Mesodermal cell (in vitro differentiated cells): ENCODE results near the gene GRK2. TPM values are rescaled to one million over a fixed set of nuclear protein-coding genes. Genes with fewer than 3 reads are reported as not detected.
"Not testable (repeated sequence)": the region's sequence is repeated elsewhere in the genome, so short reads cannot be mapped to it uniquely, and the experiment has no call there.

Source experiments
- H3K27ac ChIP-seq: 2 replicates; pipeline ENCODE4 v1.7.0; 2013; ENCODE audit warnings: mild to moderate bottlenecking, low read depth, low read length, moderate library complexity; ENCODE audit not compliant: severe bottlenecking
- H3K36me3 ChIP-seq: 2 replicates; pipeline ENCODE4 v1.7.1; 2013; ENCODE audit warnings: mild to moderate bottlenecking, low read length, moderate library complexity; ENCODE audit not compliant: control insufficient read depth, insufficient read depth
- H3K4me1 ChIP-seq: one replicate; pipeline ENCODE4 v1.7.1; 2013; ENCODE audit warnings: mild to moderate bottlenecking, low read length; ENCODE audit not compliant: insufficient read depth, control insufficient read depth, poor library complexity, severe bottlenecking
- H3K4me3 ChIP-seq: 2 replicates; pipeline ENCODE4 v1.7.0; 2013; ENCODE audit warnings: low read length, control low read depth, mild to moderate bottlenecking; ENCODE audit not compliant: insufficient read depth, poor library complexity, severe bottlenecking; ENCODE audit errors: extremely low read depth
- H3K9me3 ChIP-seq: 2 replicates; pipeline ENCODE4 v1.7.1; 2013; ENCODE audit warnings: mild to moderate bottlenecking, low read length, moderate library complexity; ENCODE audit not compliant: control insufficient read depth
- WGBS, 2 experiments: methylation state at CpG; one replicate each; pipeline ENCODE4 v1.1.5; 2013; ENCODE audit warnings: missing lambda C conversion rate in 2 of 2; ENCODE audit not compliant: insufficient coverage in 2 of 2; 5-methylcytosine and 5-hydroxymethylcytosine counted together
- polyA plus RNA-seq, 2 experiments: library from polyadenylated mRNA; stranded (reverse); fragments of 50-300 nt; gene quantifications; one replicate each; pipeline ENCODE4 v1.2.3, GENCODE V29; 2013

The GRK2 gene
- 46.3 TPM for polyA plus RNA-seq (2013, experiment 1 of 2)
- 36.4 TPM for polyA plus RNA-seq (2013, experiment 2 of 2)

DNA sequence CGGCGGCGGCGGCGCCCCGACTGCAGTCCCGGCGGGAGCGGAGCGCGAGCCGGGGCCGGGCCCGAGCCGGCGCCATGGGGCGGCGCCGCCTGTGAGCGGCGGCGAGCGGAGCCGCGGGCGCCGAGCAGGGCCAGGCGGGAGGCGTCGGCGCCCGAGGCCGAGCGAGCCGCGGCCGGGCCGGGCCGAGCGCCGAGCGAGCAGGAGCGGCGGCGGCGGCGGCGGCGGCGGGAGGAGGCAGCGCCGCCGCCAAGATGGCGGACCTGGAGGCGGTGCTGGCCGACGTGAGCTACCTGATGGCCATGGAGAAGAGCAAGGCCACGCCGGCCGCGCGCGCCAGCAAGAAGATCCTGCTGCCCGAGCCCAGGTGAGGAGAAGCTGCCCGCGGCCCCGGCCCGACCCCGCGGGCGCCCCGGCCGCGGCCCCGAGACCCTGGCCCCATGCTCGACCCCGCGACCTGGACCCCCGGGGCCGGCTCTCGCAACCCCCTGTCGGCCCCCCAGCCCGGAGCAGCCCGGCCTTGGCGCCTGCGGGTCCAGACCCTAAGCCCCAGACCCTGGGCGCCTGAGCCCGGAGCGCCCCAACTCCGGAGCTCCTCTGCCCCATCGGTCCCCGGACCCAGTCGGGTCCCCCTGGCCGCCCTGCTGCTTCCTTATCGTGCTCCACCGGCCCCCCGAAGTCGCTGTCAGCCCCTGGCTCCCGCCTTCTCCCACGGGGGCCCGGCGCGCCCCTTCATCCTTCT is at the start of gene GRK2:
GRK2 (plus strand) TSS at position 25 of the 739 bp plus-strand sequence; CDS start at position 252, 227 bp downstream.
- H3K4me3 ChIP-seq: peak within 1 kb of the TSS; percentile 88
- no peaks in the 10 kb centered on the region for H3K9me3 ChIP-seq
- peaks cover 38% of the 10 kb centered on the region for H3K4me1 ChIP-seq
- H3K36me3 ChIP-seq: peaks cover 15% of the 10 kb centered on the region
- 0 to 2% methylated on average over 55 to 81 of the region's 103 CpGs for WGBS, 2 experiments
- H3K27ac ChIP-seq: no peak within 1 kb of the TSS

DNA sequence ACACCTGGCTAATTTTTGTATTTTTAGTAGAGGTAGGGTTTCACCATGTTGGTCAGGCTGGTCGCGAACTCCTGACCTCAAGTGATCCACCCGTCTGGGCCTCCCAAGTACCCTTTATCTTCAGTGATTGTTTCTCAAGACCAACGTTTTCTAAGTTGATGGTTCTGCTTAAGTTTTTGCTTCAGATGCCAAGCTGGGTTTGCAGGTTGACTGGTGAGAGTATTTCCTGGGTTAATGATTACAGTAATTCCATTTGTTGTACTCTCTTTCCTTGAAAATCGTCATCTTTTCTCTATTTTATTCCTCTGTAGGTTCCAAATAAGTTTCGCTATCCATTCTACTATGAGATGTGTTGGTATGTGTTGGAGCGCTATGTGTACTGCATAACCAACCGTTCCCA is 38.5 kb upstream of the GRK2 start:
- WGBS, 2 experiments: 90% methylated on average over 2 of the region's 8 CpGs; no CpG with 5 or more reads in 1 of the 2 experiments
- Histone ChIP-seq H3K36me3 (peaks cover 92% of the 10 kb centered on the region), H3K4me3 (no peak overlapping the region), H3K9me3 (no peaks in the 10 kb centered on the region), H3K27ac (no peak overlapping the region), H3K4me1 (no peaks in the 10 kb centered on the region)

DNA sequence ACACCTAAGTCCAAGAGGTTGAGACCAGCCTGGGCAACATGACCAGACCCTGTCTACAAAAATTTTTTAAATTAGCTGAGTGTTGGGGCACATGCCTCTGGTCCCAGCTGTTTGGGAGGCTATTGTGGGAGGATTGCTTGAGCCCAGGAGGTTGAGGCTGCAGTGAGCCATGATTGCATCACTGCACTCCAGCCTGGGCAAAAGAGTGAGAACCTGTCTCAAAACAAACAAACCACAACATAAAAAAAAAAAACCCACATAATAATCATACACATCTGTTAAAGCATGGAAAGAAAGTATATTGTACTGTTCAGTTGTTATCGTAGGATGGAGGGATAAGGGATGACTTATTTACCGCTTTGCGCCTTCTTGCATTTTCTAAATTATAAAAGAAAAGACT is 35.9 kb upstream of the GRK2 start:
- no peaks in the 10 kb centered on the region for H3K9me3 ChIP-seq
- WGBS, 2 experiments: no CpG with 5 or more reads among the region's 3 CpGs
- no peak overlapping the region for H3K4me3 ChIP-seq
- H3K36me3 ChIP-seq: peaks cover 78% of the 10 kb centered on the region
- H3K4me1 ChIP-seq: no peaks in the 10 kb centered on the region
- no peak overlapping the region for H3K27ac ChIP-seq

DNA sequence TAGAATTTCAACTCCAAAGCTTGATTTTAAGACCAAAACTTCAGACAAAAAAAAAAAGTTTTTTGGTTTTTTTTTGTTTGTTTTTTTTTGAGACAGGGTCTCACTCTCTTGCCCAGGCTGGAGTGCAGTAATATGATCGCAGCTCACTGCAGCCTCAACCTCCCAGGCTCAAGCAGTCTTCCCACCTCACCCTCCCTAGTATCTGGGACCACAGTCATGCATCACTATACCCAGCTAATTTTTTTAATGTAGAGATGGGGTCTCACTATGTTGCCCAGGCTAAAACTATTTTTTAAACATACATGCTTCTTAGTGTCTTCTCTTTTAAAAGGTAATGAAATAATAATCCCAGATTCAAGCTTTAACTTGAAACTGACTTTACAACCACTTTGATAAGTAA is 35.4 kb upstream of the GRK2 start:
- H3K27ac ChIP-seq: no peak overlapping the region
- H3K36me3 ChIP-seq: peaks cover 74% of the 10 kb centered on the region
- no peak overlapping the region for H3K4me3 ChIP-seq
- H3K9me3 ChIP-seq: no peaks in the 10 kb centered on the region
- 100% methylated on average over 1 of the region's 1 CpG; no CpG with 5 or more reads in 1 of the 2 experiments for WGBS, 2 experiments
- no peaks in the 10 kb centered on the region for H3K4me1 ChIP-seq

DNA sequence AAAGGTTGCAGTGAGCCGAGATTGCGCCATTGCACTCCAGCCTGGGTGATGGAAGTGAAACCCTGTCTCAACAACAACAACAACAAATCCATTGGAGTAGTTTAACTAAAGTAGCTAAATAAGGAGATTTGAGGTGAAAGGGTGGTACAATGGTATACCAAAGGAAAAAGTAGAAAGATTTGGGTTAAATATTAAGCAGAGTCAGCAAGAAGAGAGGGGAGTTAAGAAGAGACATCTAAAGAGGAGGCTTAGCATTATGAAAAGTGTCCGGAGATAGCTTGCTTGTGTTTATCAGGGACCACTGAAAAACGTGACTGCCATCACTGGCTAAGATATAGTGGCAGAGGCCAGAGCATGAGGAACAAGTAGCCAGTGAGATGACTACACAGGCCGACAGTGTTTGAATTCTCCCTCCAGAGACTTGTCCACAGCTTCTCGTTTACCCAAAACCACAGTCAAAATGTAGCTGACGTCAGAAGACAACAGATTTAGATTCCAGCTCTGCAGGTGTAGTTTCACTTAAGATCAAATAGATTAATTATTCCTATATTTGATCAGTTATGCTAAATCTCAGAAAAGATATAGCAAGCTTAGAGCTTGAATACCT is 32.6 kb upstream of the GRK2 start:
- WGBS, 2 experiments: 91 to 94% methylated on average over 4 to 5 of the region's 7 CpGs
- Histone ChIP-seq H3K36me3 (peaks cover 52% of the 10 kb centered on the region), H3K4me3 (no peak overlapping the region), H3K27ac (no peak overlapping the region), H3K4me1 (peaks cover 9% of the 10 kb centered on the region), H3K9me3 (no peaks in the 10 kb centered on the region)

DNA sequence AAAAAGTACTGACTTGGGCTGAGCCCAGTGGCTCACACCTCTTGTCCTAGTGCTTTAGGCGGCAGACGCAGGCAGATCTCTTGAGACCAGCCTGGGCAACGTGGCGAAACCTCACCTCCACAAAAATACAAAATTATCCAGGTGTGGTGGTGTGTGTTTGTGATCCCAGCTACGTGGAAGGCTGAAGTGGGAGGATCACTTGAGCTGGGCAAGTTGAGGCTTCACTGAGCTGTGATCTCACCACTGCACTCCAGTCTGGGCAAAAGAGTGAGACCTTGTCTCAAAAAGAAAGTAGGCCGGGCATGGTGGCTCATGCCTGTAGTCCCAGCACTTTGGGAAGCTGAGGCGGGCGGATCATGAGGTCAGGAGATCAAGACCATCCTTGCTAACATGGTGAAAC is 31.7 kb upstream of the GRK2 start:
- Histone ChIP-seq H3K36me3 (peaks cover 43% of the 10 kb centered on the region), H3K4me1 (peaks cover 18% of the 10 kb centered on the region)
- H3K4me3 ChIP-seq, H3K9me3 ChIP-seq, H3K27ac ChIP-seq: not testable (repeated sequence)
- WGBS, 2 experiments: 90 to 92% methylated on average over 4 to 5 of the region's 8 CpGs

DNA sequence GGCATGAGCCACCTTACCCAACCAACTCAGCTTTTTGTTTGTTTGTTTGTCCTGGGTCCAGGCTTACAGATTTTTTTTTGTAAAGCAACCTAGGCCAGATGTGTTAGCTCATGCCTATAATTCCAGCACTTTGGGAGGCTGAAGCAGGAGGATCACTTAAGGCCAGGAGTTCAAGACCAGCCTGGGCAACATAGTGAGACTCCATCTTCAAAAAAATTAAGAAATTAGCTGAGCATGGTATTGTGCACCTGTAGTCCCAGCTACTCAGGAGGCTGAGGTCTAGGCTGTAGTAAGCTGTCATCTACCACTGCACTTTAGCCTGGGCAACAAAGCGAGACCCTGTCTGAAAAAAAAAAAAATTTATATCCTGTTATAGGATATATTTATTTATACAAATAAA is 28.7 kb upstream of the GRK2 start:
- no CpG with 5 or more reads among the region's 1 CpG for WGBS, 2 experiments
- Histone ChIP-seq H3K4me3 (no peak overlapping the region), H3K4me1 (peaks cover 18% of the 10 kb centered on the region), H3K9me3 (no peaks in the 10 kb centered on the region), H3K36me3 (peaks cover 20% of the 10 kb centered on the region), H3K27ac (no peak overlapping the region)

DNA sequence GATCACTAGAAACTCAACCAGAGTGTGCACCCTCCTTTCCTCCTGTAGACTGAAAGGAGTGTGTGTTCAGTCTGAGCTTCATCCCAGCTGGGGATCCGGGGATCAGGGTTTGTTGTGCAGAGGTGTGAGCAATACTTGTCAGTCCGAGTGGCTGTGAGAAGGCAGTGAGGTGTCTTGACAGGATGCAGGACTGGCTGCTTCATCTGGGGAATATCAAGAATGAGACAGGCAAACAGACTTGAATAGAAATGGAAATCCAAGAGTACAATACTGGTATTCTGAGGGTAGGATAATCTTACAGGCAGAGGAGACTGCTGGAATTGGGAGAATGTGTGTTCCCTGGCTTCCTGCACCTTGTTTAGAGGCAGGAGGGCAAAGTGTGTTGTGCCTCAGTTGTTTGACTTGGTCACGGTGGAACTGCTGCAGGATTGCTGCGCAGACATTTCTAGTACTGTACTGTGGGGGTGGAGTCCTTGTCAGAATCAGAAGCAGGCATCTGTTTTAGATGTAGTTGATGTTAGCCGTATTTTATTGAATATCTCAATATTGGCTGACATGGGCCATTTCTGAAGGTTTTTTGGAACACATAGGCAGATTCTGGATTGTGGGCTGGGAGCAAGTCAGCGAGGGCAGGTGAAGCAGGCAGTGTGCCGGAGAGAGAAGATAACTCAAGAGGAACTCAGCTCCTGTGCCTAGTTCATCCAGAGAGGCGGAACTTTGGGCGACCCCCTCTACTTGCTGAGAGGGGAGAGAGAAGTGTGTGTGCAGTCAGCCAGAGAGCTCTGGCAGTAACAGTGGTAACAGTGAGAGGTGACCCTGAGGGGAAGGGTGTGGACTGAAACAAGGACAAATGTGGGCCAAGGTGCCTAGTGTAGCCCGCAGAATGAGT is 27.1 kb upstream of the GRK2 start:
- 41 to 43% methylated on average over 10 of the region's 10 CpGs for WGBS, 2 experiments
- peaks cover 25% of the 10 kb centered on the region for H3K36me3 ChIP-seq

DNA sequence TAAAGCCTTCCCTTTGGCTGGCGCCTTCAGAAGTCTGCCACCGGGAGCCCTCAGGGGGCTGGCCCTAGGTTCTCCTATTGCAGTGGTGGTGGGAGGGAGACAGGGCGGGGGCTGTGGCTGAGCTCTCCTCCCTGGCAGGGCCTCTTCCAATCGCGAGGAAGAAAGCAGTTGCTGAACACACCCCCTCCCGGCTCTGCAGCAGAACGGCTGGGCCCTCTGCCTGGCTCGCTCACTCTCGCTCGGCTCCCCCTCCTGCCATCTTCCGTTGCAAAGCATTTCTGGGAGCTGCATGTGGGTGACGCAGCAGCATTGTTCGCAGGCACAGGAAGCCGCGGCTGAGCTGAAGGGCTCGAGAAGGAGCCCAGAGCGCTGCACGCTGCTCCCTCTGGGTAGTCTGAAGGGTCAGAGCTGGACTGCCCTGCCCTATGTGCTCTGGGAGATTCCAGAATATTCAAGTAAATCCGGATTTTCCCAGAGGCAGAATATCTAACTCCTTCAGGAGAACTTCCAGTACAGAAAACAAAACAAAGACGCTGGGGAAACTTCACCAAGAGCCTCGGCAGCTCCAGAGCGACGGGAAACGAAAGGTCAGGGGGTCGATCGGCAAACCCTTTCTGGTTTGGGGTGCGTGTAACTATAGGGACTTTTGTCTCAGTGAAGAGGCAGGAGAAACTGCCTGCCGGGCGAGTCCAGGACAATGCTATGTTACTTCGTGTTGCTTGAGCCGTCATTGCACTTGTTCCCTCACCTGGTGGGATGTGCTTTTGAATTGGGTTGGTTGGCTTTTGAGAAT is 26.3 kb upstream of the GRK2 start:
- H3K4me3 ChIP-seq: peak overlapping the region; percentile 83
- WGBS, 2 experiments: 0% methylated on average over 26 to 27 of the region's 31 CpGs
- H3K4me1 ChIP-seq: peaks cover 18% of the 10 kb centered on the region
- no peaks in the 10 kb centered on the region for H3K9me3 ChIP-seq
- peak overlapping the region; percentile 99 for H3K27ac ChIP-seq
- peaks cover 33% of the 10 kb centered on the region for H3K36me3 ChIP-seq

More for the DNA sequence above, 27.1 kb upstream of the GRK2 start:
- no peaks in the 10 kb centered on the region for H3K9me3 ChIP-seq
- H3K4me3 ChIP-seq: no peak overlapping the region
- H3K27ac ChIP-seq: peak overlapping the region; percentile 89
- H3K4me1 ChIP-seq: peaks cover 18% of the 10 kb centered on the region
